ENCODE data around the gene ASPSCR1.
"Not testable (repeated sequence)": the region's sequence is repeated elsewhere in the genome, so short reads cannot be mapped to it uniquely, and the experiment has no call there.

ASPSCR1 gene

GRCh38 chr17:82029391-82029790 is 52.0 kb downstream of the ASPSCR1 start:
- no peak for DNase-seq

DNA sequence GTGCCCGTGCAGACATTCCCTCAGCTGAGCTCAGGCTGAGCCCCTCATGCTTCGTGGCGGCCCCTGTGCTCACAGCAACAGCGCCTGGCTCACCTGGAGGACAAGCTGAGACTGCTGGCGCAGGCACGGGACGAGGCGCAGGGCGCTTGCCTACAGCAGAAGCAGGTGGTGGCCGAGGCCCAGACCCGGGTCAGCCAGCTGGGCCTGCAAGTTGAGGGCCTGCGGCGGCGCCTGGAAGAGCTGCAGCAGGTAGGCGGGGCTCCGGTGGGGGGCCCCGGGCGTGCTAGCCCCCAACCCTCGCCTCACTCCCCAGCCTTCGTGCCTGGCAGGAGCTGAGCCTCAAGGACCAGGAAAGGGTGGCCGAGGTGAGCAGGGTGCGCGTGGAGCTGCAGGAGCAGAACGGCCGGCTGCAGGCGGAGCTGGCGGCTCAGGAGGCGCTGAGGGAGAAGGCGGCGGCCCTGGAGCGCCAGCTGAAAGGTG is 52.6 kb downstream of the ASPSCR1 start:
- no peak for DNase-seq

- DNase-seq: peak; percentile 87
Measured at GRCh38 chr17:82030470-82031302, 53.3 kb downstream of the ASPSCR1 start.

- no peak for DNase-seq
Measured at GRCh38 chr17:82031303-82031884, 54.0 kb downstream of the ASPSCR1 start, which contains the start of gene RAC3. Gene RAC3, plus strand, starts transcription at chr17:82031678. Its CDS starts 84 bp downstream, at chr17:82031762.

DNA sequence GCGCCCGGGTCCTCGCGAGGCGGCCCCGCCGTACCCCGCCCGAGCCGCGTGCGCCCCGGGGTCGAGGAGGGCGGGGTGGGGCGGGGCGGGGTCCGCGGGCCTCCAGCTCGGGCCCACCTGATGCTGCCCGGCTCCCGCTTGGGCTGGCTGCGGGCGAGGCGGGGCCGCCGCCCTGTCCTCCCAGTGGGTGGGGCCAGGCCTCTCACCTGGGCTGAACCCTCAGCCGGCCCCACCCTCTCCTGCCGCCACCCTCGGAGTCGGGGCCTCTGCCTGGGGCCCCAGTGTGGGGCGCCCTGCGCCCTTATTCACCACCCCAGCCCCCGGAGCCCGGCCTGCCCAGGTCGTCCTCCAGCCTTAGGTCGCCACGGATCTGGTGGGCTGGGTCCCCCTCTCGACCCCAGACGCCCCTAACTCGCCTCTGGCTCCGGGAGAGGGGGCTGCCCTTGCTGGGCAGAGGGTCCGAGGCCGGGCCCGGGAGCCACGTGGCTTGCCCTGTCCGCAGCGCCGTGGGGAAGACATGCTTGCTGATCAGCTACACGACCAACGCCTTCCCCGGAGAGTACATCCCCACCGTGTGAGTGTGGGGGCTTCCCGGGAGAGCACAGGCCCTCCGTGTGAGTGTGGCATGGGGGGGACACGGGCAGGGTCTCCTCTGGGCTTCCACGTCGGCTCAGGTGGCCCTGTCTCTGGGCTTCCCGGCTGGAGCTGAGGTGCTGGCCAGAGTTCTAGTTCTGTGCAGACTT is 54.6 kb downstream of the ASPSCR1 start:
- peak; percentile 41 for DNase-seq

GRCh38 chr17:82033359-82034085 is 56.1 kb downstream of the ASPSCR1 start:
- DNase-seq: no peak

GRCh38 chr17:82034371-82035011 is 57.1 kb downstream of the ASPSCR1 start:
- no peak for DNase-seq

- DNase-seq: no peak
Measured at GRCh38 chr17:82035488-82035887, 58.1 kb downstream of the ASPSCR1 start.

GRCh38 chr17:82035956-82036633 is 58.7 kb downstream of the ASPSCR1 start:
- no peak for DNase-seq

- DNase-seq: no peak
Measured at GRCh38 chr17:82036634-82037091, 59.2 kb downstream of the ASPSCR1 start.

- DNase-seq: peak; percentile 97
Measured at GRCh38 chr17:82037092-82037888, 59.9 kb downstream of the ASPSCR1 start, which contains the start of gene DCXR. Gene DCXR, minus strand, starts transcription at chr17:82037697. Its CDS starts 15 bp downstream, at chr17:82037682.

GRCh38 chr17:82037889-82038195 is 60.4 kb downstream of the ASPSCR1 start:
- no peak for DNase-seq

DNA sequence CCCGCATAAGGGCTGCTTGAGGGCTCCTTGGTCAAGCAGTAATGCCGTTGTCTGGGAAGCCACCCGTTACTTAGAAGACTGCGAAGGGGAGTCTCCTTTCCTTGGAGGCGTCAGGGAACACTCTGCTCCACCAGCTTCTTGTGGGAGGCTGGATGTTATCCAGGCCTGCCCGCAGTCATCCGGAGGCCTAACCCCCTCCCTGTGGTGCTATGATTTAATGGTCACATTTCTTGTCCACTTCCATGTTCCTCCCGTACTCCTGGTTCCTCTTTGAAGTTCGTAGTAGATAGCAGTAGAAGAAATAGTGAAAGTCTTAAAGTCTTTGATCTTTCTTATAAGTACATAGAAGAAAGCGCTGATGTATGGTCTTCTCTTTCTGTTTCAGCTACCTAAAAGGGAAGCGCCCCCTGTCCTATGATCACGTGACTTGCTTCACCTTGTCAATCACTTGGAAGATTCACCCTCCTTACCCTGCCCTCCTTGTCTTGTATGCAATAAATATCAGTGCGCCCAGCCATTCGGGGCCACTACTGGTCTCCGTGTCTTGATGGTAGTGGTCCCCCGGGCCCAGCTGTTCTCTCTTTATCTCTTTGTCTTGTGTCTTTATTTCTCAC is 61.5 kb downstream of the ASPSCR1 start:
- DNase-seq: not testable (repeated sequence)

DNA sequence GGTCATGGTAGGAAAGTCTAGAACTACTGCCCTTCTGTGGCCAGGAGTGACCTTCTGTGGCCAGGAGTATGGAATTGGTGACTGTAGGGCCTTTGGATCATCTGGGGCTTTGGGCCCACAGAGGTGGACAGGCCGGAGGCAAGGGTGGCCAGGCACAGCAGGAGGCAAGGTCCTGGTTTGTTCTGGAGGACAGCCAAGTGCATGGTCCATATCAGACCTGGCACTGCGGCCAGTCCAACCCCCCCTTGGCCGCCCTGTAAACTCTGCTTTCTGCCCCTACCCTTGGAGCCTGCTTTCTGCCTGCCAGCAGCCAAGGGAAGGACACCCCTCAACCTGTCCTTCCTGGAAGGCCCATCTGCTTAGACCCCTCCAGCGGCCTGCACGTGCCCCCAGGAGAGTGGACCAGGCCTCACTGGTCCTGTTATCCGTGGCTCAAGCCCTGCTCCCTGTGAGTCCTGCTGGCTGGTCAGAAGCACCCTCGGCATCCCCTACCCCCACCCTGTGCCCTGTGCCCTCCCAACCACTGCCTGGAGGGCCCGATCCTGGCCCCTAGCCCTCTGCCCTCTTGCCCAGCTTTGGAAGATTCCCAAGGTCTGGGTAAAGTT is 62.4 kb downstream of the ASPSCR1 start:
- no peak for DNase-seq

- DNase-seq: no peak
Measured at GRCh38 chr17:82041144-82041814, 63.9 kb downstream of the ASPSCR1 start.

- no peak for DNase-seq
Measured at GRCh38 chr17:82042649-82043048, 65.2 kb downstream of the ASPSCR1 start.

GRCh38 chr17:82043507-82043906 is 66.1 kb downstream of the ASPSCR1 start:
- no peak for DNase-seq

DNA sequence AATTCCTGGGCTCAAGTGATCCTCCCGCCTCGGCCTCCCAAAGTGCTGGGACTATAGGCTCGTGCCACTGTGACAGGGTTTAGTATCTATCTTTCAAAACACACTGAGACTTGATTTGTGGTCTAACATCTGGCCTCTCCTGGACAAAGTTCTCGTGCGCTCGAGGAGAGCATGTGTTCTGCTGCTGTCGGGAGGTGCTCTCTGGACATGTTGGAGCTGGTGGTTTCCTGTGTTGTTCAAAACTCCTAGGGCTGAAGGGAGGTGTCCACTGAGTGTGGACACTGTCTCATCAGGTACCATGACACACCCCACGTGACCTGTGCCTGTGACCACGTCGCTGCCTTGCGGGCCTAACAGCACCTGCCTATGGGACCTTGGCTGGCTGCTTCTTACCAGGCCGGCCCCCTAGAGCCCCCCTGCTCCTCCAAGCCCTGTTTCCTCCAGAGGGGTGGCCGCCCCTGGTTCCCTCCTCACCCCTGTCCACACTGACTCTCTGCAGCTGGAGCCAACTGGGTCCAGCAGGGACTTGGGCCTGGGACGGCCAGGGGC is 68.6 kb downstream of the ASPSCR1 start:
- no peak for DNase-seq

GRCh38 chr17:82046903-82047302 is 69.5 kb downstream of the ASPSCR1 start:
- DNase-seq: no peak

All from activated CD4-positive, alpha-beta T cell treated with anti-CD3 and anti-CD28 coated beads, Interleukin-2, amount 50 U/mL, for 16 hours (primary cell).